Activated T-cell treated with anti-CD3 and anti-CD28 coated beads for 4 hours (primary cell): ENCODE results near the gene ABAT.

Experiments used
- DNase-seq: peaks from one replicate; pipeline ENCODE4 v3.0.0-alpha.2; 2020

The ABAT gene

GRCh38 chr16:8674413-8675022 lies at the start of gene ABAT:
Gene ABAT, plus strand, starts transcription at chr16:8674617. Its CDS starts 61,123 bp downstream, at chr16:8735740.
- peak; percentile 68 for DNase-seq

GRCh38 chr16:8625491-8626087 lies 48.8 kb upstream of the ABAT start:
- no peak for DNase-seq

- no peak for DNase-seq
These were observed 47.5 kb upstream of the ABAT start for GRCh38 chr16:8626946-8627345.

GRCh38 chr16:8627456-8627855 lies 47.0 kb upstream of the ABAT start:
- no peak for DNase-seq

- DNase-seq, result no peak
These were observed 45.3 kb upstream of the ABAT start for GRCh38 chr16:8628981-8629725.

- DNase-seq, result no peak
These were observed 44.0 kb upstream of the ABAT start for GRCh38 chr16:8630255-8630953.

- DNase-seq, result no peak
These were observed 43.0 kb upstream of the ABAT start for GRCh38 chr16:8631373-8631772.

- DNase-seq, result no peak
These were observed 42.5 kb upstream of the ABAT start for GRCh38 chr16:8631818-8632465.

GRCh38 chr16:8632675-8633182 lies 41.7 kb upstream of the ABAT start:
- DNase-seq, result no peak

- DNase-seq, result no peak
These were observed 39.3 kb upstream of the ABAT start for GRCh38 chr16:8634991-8635736.

GRCh38 chr16:8639694-8640093 lies 34.7 kb upstream of the ABAT start:
- DNase-seq, result no peak

GRCh38 chr16:8641671-8642070 lies 32.7 kb upstream of the ABAT start:
- no peak for DNase-seq

- DNase-seq, result no peak
These were observed 32.3 kb upstream of the ABAT start for GRCh38 chr16:8642146-8642545.

- DNase-seq, result no peak
These were observed 29.9 kb upstream of the ABAT start for GRCh38 chr16:8644211-8645140.

- no peak for DNase-seq
These were observed 29.3 kb upstream of the ABAT start for GRCh38 chr16:8645141-8645521.

- no peak for DNase-seq
These were observed 28.6 kb upstream of the ABAT start for GRCh38 chr16:8645831-8646230.

GRCh38 chr16:8646326-8647053 lies 27.9 kb upstream of the ABAT start:
- DNase-seq, result no peak

GRCh38 chr16:8647721-8648318 lies 26.6 kb upstream of the ABAT start:
- no peak for DNase-seq

GRCh38 chr16:8648877-8649276 lies 25.5 kb upstream of the ABAT start:
- DNase-seq, result no peak
